Measurements from ENCODE around the gene CEP83.

Gene CEP83

GRCh38 chr12:94309373-94309772 is 150.3 kb downstream of the CEP83 start:
- no peaks in the 10 kb centered on the region for H3K79me2 ChIP-seq (ENCODE audit: control insufficient read depth, insufficient read depth, low read length, unreplicated experiment)
- H3K36me3 ChIP-seq (ENCODE audit: insufficient read depth, low read length) = no peaks in the 10 kb centered on the region; the same call in 1 of the 2 replicates

GRCh38 chr12:94308612-94309011 is 151.1 kb downstream of the CEP83 start:
- peaks cover 10% of the 10 kb centered on the region for H3K4me1 ChIP-seq (ENCODE audit: control insufficient read depth, insufficient read depth, low read length, unreplicated experiment)
- H3K79me2 ChIP-seq (ENCODE audit: control insufficient read depth, insufficient read depth, low read length, unreplicated experiment) = no peaks in the 10 kb centered on the region
- H3K4me3 ChIP-seq (ENCODE audit: low read depth, low read length) = no peak overlapping the region
- no peak overlapping the region for H2AFZ ChIP-seq (ENCODE audit: low read length, unreplicated experiment)
- no peaks in the 10 kb centered on the region; the same call in 1 of the 2 replicates for H3K36me3 ChIP-seq (ENCODE audit: insufficient read depth, low read length)
- H3K27me3 ChIP-seq (ENCODE audit: insufficient read depth, low read length) = no peaks in the 10 kb centered on the region
- no peak overlapping the region for H3K27ac ChIP-seq (ENCODE audit: low read depth, low read length)

More at GRCh38 chr12:94309373-94309772, 150.3 kb downstream of the CEP83 start:
- H3K4me1 ChIP-seq (ENCODE audit: control insufficient read depth, insufficient read depth, low read length, unreplicated experiment) = peaks cover 10% of the 10 kb centered on the region
- H3K4me3 ChIP-seq (ENCODE audit: low read depth, low read length) = no peak overlapping the region
- no peak overlapping the region for H2AFZ ChIP-seq (ENCODE audit: low read length, unreplicated experiment)
- no peak overlapping the region for H3K27ac ChIP-seq (ENCODE audit: low read depth, low read length)
- no peaks in the 10 kb centered on the region for H3K27me3 ChIP-seq (ENCODE audit: insufficient read depth, low read length)

- Histone ChIP-seq H3K4me1 (ENCODE audit: control insufficient read depth, insufficient read depth, low read length, unreplicated experiment) (peaks cover 10% of the 10 kb centered on the region), H2AFZ (ENCODE audit: low read length, unreplicated experiment) (no peak overlapping the region), H3K36me3 (ENCODE audit: insufficient read depth, low read length) (no peaks in the 10 kb centered on the region; the same call in 1 of the 2 replicates), H3K79me2 (ENCODE audit: control insufficient read depth, insufficient read depth, low read length, unreplicated experiment) (no peaks in the 10 kb centered on the region), H3K27ac (ENCODE audit: low read depth, low read length) (no peak overlapping the region), H3K27me3 (ENCODE audit: insufficient read depth, low read length) (no peaks in the 10 kb centered on the region), H3K4me3 (ENCODE audit: low read depth, low read length) (no peak overlapping the region)
These were observed 154.3 kb downstream of the CEP83 start for GRCh38 chr12:94305130-94305957.

- peaks cover 10% of the 10 kb centered on the region for H3K4me1 ChIP-seq (ENCODE audit: control insufficient read depth, insufficient read depth, low read length, unreplicated experiment)
- H3K27ac ChIP-seq (ENCODE audit: low read depth, low read length) = no peak overlapping the region
- no peaks in the 10 kb centered on the region for H3K79me2 ChIP-seq (ENCODE audit: control insufficient read depth, insufficient read depth, low read length, unreplicated experiment)
- no peaks in the 10 kb centered on the region for H3K27me3 ChIP-seq (ENCODE audit: insufficient read depth, low read length)
- H3K4me3 ChIP-seq (ENCODE audit: low read depth, low read length) = no peak overlapping the region
- H2AFZ ChIP-seq (ENCODE audit: low read length, unreplicated experiment) = no peak overlapping the region
- H3K36me3 ChIP-seq (ENCODE audit: insufficient read depth, low read length) = no peaks in the 10 kb centered on the region; the same call in 1 of the 2 replicates
These were observed 155.1 kb downstream of the CEP83 start for GRCh38 chr12:94304566-94305061.

- Histone ChIP-seq H3K4me1 (ENCODE audit: control insufficient read depth, insufficient read depth, low read length, unreplicated experiment) (peaks cover 8% of the 10 kb centered on the region), H3K79me2 (ENCODE audit: control insufficient read depth, insufficient read depth, low read length, unreplicated experiment) (no peaks in the 10 kb centered on the region), H3K4me3 (ENCODE audit: low read depth, low read length) (no peak overlapping the region), H3K36me3 (ENCODE audit: insufficient read depth, low read length) (no peaks in the 10 kb centered on the region), H2AFZ (ENCODE audit: low read length, unreplicated experiment) (no peak overlapping the region), H3K27me3 (ENCODE audit: insufficient read depth, low read length) (no peaks in the 10 kb centered on the region), H3K27ac (ENCODE audit: low read depth, low read length) (no peak overlapping the region)
These were observed 155.7 kb downstream of the CEP83 start for GRCh38 chr12:94304012-94304411.

- H3K4me1 ChIP-seq (ENCODE audit: control insufficient read depth, insufficient read depth, low read length, unreplicated experiment) = no peaks in the 10 kb centered on the region
- no peak overlapping the region for H3K27ac ChIP-seq (ENCODE audit: low read depth, low read length)
- no peak overlapping the region for H2AFZ ChIP-seq (ENCODE audit: low read length, unreplicated experiment)
- H3K36me3 ChIP-seq (ENCODE audit: insufficient read depth, low read length) = no peaks in the 10 kb centered on the region
- no peaks in the 10 kb centered on the region for H3K27me3 ChIP-seq (ENCODE audit: insufficient read depth, low read length)
- no peaks in the 10 kb centered on the region for H3K79me2 ChIP-seq (ENCODE audit: control insufficient read depth, insufficient read depth, low read length, unreplicated experiment)
- H3K4me3 ChIP-seq (ENCODE audit: low read depth, low read length) = no peak overlapping the region
These were observed 159.8 kb downstream of the CEP83 start for GRCh38 chr12:94299846-94300245.

- H2AFZ ChIP-seq (ENCODE audit: low read length, unreplicated experiment) = no peak overlapping the region
- H3K27me3 ChIP-seq (ENCODE audit: insufficient read depth, low read length) = no peaks in the 10 kb centered on the region
- H3K4me1 ChIP-seq (ENCODE audit: control insufficient read depth, insufficient read depth, low read length, unreplicated experiment) = no peaks in the 10 kb centered on the region
- H3K27ac ChIP-seq (ENCODE audit: low read depth, low read length) = no peak overlapping the region
- no peaks in the 10 kb centered on the region for H3K36me3 ChIP-seq (ENCODE audit: insufficient read depth, low read length)
- no peaks in the 10 kb centered on the region for H3K79me2 ChIP-seq (ENCODE audit: control insufficient read depth, insufficient read depth, low read length, unreplicated experiment)
- H3K4me3 ChIP-seq (ENCODE audit: low read depth, low read length) = no peak overlapping the region
These were observed 161.7 kb downstream of the CEP83 start for GRCh38 chr12:94297876-94298505.

- H3K4me1 ChIP-seq (ENCODE audit: control insufficient read depth, insufficient read depth, low read length, unreplicated experiment) = no peaks in the 10 kb centered on the region
- H3K36me3 ChIP-seq (ENCODE audit: insufficient read depth, low read length) = no peaks in the 10 kb centered on the region
- no peaks in the 10 kb centered on the region for H3K27me3 ChIP-seq (ENCODE audit: insufficient read depth, low read length)
- H3K4me3 ChIP-seq (ENCODE audit: low read depth, low read length) = no peak overlapping the region
- no peak overlapping the region for H3K27ac ChIP-seq (ENCODE audit: low read depth, low read length)
- no peaks in the 10 kb centered on the region for H3K79me2 ChIP-seq (ENCODE audit: control insufficient read depth, insufficient read depth, low read length, unreplicated experiment)
- no peak overlapping the region for H2AFZ ChIP-seq (ENCODE audit: low read length, unreplicated experiment)
These were observed 162.5 kb downstream of the CEP83 start for GRCh38 chr12:94297096-94297699.

GRCh38 chr12:94290353-94290752 is 169.3 kb downstream of the CEP83 start:
- Histone ChIP-seq H2AFZ (ENCODE audit: low read length, unreplicated experiment) (no peak overlapping the region), H3K79me2 (ENCODE audit: control insufficient read depth, insufficient read depth, low read length, unreplicated experiment) (no peaks in the 10 kb centered on the region), H3K27ac (ENCODE audit: low read depth, low read length) (peak overlapping the region; percentile 64), H3K4me3 (ENCODE audit: low read depth, low read length) (peak overlapping the region; percentile 14; the same call in 1 of the 2 replicates), H3K27me3 (ENCODE audit: insufficient read depth, low read length) (no peaks in the 10 kb centered on the region), H3K36me3 (ENCODE audit: insufficient read depth, low read length) (no peaks in the 10 kb centered on the region), H3K4me1 (ENCODE audit: control insufficient read depth, insufficient read depth, low read length, unreplicated experiment) (peaks cover 20% of the 10 kb centered on the region)

- Histone ChIP-seq H3K4me1 (ENCODE audit: control insufficient read depth, insufficient read depth, low read length, unreplicated experiment) (peaks cover 20% of the 10 kb centered on the region), H3K4me3 (ENCODE audit: low read depth, low read length) (peak overlapping the region; percentile 20), H2AFZ (ENCODE audit: low read length, unreplicated experiment) (peak overlapping the region; percentile 26), H3K27ac (ENCODE audit: low read depth, low read length) (peak overlapping the region; percentile 64), H3K36me3 (ENCODE audit: insufficient read depth, low read length) (no peaks in the 10 kb centered on the region), H3K27me3 (ENCODE audit: insufficient read depth, low read length) (no peaks in the 10 kb centered on the region), H3K79me2 (ENCODE audit: control insufficient read depth, insufficient read depth, low read length, unreplicated experiment) (no peaks in the 10 kb centered on the region)
These were observed 170.0 kb downstream of the CEP83 start for GRCh38 chr12:94289461-94290312.
